ENCODE data around the gene PCYT2. TPM values are rescaled to one million over a fixed set of nuclear protein-coding genes. Genes with fewer than 3 reads are reported as not detected.

PCYT2 gene
- 27.6 and 43.3 TPM in 2 replicates for total RNA-seq

DNA sequence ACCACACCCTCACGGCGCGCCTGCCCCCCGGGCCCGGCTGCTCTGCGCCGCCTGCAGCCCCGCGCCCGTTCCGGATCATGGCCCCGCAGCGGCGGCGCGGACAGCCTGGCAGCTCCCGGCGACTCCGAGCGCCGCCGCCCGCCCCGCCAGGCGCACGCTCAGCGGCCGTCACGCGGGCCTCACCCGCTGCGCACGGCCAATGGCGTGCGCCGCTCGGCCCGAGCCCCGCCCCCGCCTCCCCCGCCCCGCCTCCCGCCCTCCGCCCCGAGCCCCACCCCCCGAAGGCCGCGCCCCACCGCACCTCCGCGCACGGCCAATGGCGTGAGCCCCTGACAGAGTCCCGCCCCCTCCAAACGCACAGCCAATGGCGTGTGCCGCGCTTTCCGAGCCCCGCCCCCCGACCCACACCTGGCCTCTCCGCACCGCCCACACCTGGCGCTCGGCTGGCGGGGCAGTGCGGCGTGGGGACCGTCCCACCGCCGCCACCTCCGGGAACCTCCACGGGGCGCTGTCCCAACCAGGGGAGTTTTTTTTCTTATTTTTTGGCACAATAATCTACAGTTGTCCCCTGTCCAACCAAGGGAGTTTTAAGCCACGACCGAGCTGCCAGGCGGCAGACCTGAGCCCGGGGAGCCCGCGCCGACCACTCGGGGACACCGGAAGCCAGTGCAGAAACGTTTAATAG lies at the start of gene PCYT2:
PCYT2 (minus strand) TSS at position 123 of the 685 bp plus-strand sequence; CDS start at position 79, 44 bp downstream.

DNA sequence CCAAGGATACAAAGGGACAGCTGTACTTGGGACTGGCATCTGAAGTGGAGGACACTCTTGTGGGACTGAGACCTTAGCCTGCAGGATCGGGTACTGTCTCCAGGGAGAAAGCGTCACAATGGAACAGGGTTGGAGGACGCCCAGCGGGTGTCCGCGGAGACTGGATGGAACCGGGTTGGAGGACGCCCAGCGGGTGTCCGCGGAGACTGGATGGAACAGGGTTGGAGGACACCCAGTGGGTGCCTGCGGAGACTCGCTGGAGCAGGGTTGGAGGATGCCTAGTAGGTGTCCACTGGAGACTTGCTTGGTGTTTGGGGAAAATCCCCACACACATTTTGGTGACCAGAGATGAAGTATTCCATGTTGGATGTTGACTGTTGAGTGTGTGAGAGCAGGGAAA lies 36.0 kb upstream of the PCYT2 start, which contains the start of gene MYADML2:
MYADML2 (minus strand) TSS at position 45 of the 400 bp plus-strand sequence. CDS start 5,492 bp downstream, outside the sequence.

DNA sequence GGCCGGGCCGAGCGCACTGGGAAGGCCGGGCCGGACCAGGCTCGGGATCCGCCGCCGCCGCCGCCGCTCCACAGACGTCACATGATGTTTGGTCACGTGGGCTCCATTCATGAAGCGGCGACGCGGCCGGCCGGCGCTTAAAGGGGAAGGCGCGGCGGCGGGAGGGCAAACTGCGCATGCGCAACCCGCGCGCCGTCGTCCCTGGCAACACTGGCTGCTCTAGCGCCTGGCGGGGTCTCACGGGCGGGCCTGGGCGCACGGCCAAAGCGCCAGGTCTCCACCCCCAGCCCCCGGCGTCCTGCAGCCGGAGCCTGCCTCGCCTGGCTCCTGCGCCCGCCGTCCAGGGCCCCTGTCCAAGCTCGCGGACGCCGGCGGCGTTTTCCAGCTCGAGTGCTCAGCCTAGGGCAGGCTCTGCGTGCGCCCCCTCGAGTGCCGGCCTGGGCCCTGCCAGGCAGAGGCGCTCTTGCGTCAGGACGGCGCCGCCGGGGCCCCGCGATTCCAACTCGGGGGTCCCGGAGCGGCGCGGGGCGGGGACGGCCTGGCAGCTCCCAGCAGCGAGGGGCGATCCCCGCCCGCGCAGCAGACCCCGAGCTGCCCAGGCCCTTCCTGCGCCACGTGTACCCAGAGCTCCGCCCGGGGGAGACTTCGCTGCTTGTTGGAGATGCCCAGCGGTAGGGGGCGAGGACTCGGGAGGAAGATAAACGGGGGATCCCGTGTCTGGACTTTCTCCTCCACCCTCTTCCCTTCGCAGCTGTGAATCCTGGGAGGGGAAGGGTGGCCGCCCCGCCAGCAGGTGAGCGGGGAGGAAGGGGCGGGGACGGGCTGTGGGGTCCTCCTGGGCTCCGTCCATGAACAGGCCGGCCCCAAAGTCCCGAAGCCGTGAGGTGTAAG lies 16.7 kb upstream of the PCYT2 start, which contains the start of gene MAFG:
MAFG (minus strand) TSS at position 83 of the 891 bp plus-strand sequence. CDS start 4,550 bp downstream, outside the sequence.

DNA sequence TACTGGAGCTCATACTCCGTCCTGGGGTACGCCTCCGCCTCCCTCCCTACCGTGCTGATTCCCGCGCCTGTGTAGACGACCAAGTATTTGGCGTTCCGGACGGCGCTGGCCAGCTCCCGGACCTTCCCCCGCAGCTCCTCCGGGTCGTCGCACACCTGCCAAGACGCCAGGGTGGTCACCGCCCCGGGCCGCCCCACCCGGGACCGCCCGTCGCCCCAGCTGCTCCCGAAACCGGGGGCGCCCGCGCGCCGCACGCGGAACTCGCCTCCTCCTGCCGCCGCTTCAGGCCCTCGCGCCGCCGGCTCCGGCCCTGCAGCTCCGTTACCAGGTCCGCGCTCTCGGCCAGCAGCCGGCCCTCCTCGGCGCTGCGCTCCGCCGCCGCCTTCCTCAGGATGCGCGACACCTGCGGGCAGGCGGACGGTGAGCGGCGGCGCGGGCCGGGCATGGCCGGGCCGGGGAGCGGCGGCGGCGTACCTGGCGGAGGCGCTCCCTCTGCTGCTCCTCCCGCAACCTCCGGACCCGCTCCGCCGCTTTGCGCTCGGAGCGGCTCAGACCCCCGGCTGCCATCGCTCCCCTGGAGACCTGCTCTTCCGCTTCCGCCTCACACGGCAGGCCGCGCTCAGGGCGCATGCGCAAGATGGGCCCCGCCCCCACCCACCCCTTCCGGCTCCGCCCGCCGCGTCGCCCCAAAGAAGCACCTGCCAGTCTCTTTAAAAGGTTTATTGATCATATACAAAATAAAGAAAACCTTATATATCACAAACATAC lies 6.5 kb upstream of the PCYT2 start, which contains the start of gene SIRT7:
SIRT7 (minus strand) TSS at position 612 of the 768 bp plus-strand sequence; CDS start at position 567, 45 bp downstream.

DNA sequence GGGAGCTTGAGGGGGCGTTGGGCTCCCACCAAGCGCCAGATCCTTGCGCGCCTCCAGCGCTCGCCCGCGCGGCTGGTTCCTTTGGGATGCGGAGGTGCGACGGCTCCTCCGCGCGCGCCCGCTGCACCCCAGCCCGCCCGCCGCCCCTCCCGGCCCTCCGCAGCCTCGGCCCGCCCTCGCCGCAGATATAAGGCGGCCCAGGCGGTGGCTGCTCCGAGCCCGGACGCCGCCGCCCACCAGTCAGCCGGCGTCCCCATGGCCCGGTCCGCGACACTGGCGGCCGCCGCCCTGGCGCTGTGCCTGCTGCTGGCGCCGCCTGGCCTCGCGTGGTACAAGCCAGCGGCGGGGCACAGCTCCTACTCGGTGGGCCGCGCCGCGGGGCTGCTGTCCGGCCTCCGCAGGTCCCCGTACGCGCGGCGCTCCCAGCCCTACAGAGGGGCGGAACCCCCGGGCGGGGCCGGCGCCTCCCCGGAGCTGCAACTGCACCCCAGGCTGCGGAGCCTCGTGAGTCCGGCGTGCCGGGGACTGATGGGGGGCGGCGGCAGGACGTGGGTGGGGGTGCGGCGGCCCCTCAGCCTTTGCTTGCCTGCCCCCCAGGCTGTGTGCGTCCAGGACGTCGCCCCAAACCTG lies 9.1 kb downstream of the PCYT2 start, which contains the start of gene NPB:
NPB (plus strand) TSS at position 216 of the 630 bp plus-strand sequence; CDS start at position 256, 40 bp downstream.

DNA sequence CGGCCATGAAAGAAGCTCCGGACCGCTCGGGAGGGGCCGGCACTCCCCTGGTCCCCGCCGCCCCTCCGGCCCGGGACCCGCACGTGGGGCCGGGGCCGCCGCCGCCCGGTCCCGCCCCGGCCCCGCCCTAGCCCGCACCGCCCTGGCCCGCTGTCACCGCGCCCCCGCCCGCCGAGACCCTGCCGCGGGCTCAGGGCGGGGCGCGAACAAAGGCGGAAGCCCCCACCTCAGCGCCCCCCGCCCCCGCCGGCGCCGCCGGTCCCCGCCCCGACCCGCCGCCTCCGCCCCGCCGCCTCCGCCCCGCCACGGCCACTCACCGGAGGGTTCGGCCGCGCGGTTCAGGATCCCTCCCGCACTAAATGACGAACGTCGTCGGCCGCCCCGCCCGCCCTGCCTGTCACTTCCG lies 40.2 kb downstream of the PCYT2 start, which contains the start of gene ARHGDIA:
ARHGDIA (minus strand) TSS at position 357 of the 406 bp plus-strand sequence. CDS start 1,407 bp downstream, outside the sequence.

DNA sequence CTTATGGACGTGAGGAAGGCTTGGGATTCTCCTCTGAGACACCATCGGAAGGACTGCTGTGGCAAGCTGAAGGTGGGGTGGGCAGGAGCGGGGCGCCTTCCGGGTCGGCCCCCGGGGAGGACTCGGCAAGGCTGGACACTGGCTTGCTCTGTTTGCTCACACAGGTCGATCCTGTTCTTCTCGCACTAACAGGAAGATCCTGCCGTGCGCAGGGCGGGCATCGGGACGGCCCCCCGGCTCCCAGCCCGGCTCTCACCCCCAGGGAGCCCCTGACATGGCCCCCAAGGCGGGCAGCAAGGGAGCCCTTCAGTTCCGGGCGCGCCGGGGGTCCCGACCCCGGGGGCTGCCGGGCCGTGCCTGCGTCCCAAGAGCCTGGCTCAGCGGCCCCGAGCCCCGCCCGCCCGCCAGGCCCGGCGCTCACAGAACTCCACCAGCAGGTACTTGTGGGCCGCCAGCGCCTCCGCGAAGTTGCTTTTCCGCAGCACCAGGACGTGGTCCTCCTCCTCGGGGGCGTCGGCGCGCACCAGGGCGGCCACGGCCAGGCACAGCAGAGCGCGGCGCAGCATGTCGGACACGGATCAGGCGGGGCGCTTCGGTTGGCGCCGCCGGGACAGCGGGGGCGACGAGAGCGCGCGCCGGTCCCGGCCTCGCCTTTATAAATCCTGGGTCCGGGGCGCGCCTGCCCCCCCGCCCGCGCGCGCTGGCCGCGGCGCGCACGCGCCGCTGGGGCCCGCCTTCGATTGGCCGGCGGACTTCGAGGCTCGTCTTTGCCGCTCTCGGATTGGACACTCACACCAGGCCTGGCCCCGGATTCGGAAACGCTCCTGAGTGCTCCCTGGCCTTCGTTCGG lies 51.1 kb downstream of the PCYT2 start, which contains the start of gene P4HB:
P4HB (minus strand) TSS at position 630 of the 850 bp plus-strand sequence; CDS start at position 566, 64 bp downstream.

Other genes with a start within 250 kb of the PCYT2 start
- gene OXLD1, start 244.8 kb downstream of the PCYT2 start, total RNA-seq, result 24.8 and 39.5 TPM in 2 replicates
- gene CCDC137, start 244.7 kb downstream of the PCYT2 start, total RNA-seq, result 5.6 and 13.8 TPM in 2 replicates
- 24.0 and 26.6 TPM in 2 replicates for gene ARL16, start 227.6 kb downstream of the PCYT2 start, total RNA-seq
- gene HGS, start 227.4 kb downstream of the PCYT2 start, total RNA-seq, result 74.6 and 77.2 TPM in 2 replicates
- gene MRPL12, start 208.0 kb downstream of the PCYT2 start, total RNA-seq, result 3.7 and 65.9 TPM in 2 replicates
- gene SLC25A10, start 199.1 kb downstream of the PCYT2 start, total RNA-seq, result 5.6 and 17.8 TPM in 2 replicates
- gene GCGR, start 107.2 kb downstream of the PCYT2 start, total RNA-seq, result not detected in 2 replicates
- 91.6 and 113 TPM in 2 replicates for gene MCRIP1, start 78.1 kb downstream of the PCYT2 start, total RNA-seq
- gene PPP1R27, start 76.3 kb downstream of the PCYT2 start, total RNA-seq, result 0.19 and 0.28 TPM in 2 replicates
- 1,109 and 1,495 TPM in 2 replicates for gene P4HB, start 50.9 kb downstream of the PCYT2 start, total RNA-seq
- 132 and 223 TPM in 2 replicates for gene ARHGDIA, start 40.1 kb downstream of the PCYT2 start, total RNA-seq
- 60.0 and 264 TPM in 2 replicates for gene ALYREF, start 19.8 kb downstream of the PCYT2 start, total RNA-seq
- gene ANAPC11, start 19.7 kb downstream of the PCYT2 start, total RNA-seq, result 110 and 239 TPM in 2 replicates
- gene NPB, start 9.2 kb downstream of the PCYT2 start, total RNA-seq, result 0.58 and 0.85 TPM in 2 replicates
- 11.3 and 23.8 TPM in 2 replicates for gene SIRT7, start 6.8 kb upstream of the PCYT2 start, total RNA-seq
- 14.4 TPM in 2 replicates for gene MAFG, start 16.3 kb upstream of the PCYT2 start, total RNA-seq
- gene PYCR1, start 25.9 kb upstream of the PCYT2 start, total RNA-seq, result 107 and 123 TPM in 2 replicates
- not detected in 2 replicates for gene MYADML2, start 35.8 kb upstream of the PCYT2 start, total RNA-seq
- not detected in 2 replicates for gene NOTUM, start 49.8 kb upstream of the PCYT2 start, total RNA-seq
- 19.6 and 23.7 TPM in 2 replicates for gene ASPSCR1, start 66.2 kb upstream of the PCYT2 start, total RNA-seq
- gene CENPX, start 111.5 kb upstream of the PCYT2 start, total RNA-seq, result 13.8 and 53.7 TPM in 2 replicates
- 9.0 and 19.2 TPM in 2 replicates for gene LRRC45, start 111.9 kb upstream of the PCYT2 start, total RNA-seq
- gene RAC3, start 120.3 kb upstream of the PCYT2 start, total RNA-seq, result 4.4 and 6.5 TPM in 2 replicates
- 51.0 and 75.3 TPM in 2 replicates for gene DCXR, start 126.3 kb upstream of the PCYT2 start, total RNA-seq
- gene RFNG, start 140.4 kb upstream of the PCYT2 start, total RNA-seq, result 21.5 and 35.2 TPM in 2 replicates
- 69.9 and 119 TPM in 2 replicates for gene GPS1, start 140.5 kb upstream of the PCYT2 start, total RNA-seq
- 42.8 and 60.0 TPM in 2 replicates for gene DUS1L, start 154.4 kb upstream of the PCYT2 start, total RNA-seq
- 27.3 and 63.5 TPM in 2 replicates for gene FASN, start 186.8 kb upstream of the PCYT2 start, total RNA-seq

All from regular cardiac myocyte (primary cell).